HT1080 (cell line): ENCODE data around the gene TRUB2. TPM values are rescaled to one million over a fixed set of nuclear protein-coding genes. Genes with fewer than 3 reads are reported as not detected.
A peak's percentile ranks its signal among the peaks of the same experiment; 100 is the strongest.

ENCODE experiments used
- DNase-seq: peaks from one replicate; pipeline ENCODE4 v3.0.0-alpha.2; 2015; ENCODE audit warnings: low read depth
- total RNA-seq: library from RNA; depleted of rRNA; stranded (reverse); fragments of >200 nt; shearing (Covaris generic); gene quantifications from 2 replicates; pipeline ENCODE4 v1.2.3, GENCODE V29; 2014

TRUB2 gene
- total RNA-seq, 1 experiment from 2014 or later = 88.7 TPM

GRCh38 chr9:128304136-128304970, 17.9 kb downstream of the TRUB2 start:
- DNase-seq = no peak

- DNase-seq = no peak
Measured at GRCh38 chr9:128298535-128299482, 23.4 kb downstream of the TRUB2 start.

- no peak for DNase-seq
Measured at GRCh38 chr9:128297221-128297773, 24.9 kb downstream of the TRUB2 start.

- DNase-seq = no peak
Measured at GRCh38 chr9:128296340-128297220, 25.7 kb downstream of the TRUB2 start.

GRCh38 chr9:128294142-128294541, 28.1 kb downstream of the TRUB2 start:
- DNase-seq = no peak

GRCh38 chr9:128293091-128293490, 29.2 kb downstream of the TRUB2 start:
- no peak for DNase-seq

- no peak for DNase-seq
Measured at GRCh38 chr9:128292009-128292408, 30.2 kb downstream of the TRUB2 start.

GRCh38 chr9:128288273-128289004, 33.8 kb downstream of the TRUB2 start:
- DNase-seq = no peak

- DNase-seq = no peak
Measured at GRCh38 chr9:128286440-128286839, 35.8 kb downstream of the TRUB2 start.

GRCh38 chr9:128285033-128285784, 37.0 kb downstream of the TRUB2 start:
- DNase-seq = no peak

GRCh38 chr9:128282500-128282899, 39.7 kb downstream of the TRUB2 start:
- DNase-seq = peak; percentile 97

GRCh38 chr9:128280084-128280622, 42.1 kb downstream of the TRUB2 start:
- DNase-seq = no peak

GRCh38 chr9:128279088-128280073, 42.9 kb downstream of the TRUB2 start:
- peak; percentile 66 for DNase-seq

GRCh38 chr9:128276574-128277270, 45.5 kb downstream of the TRUB2 start:
- peak; percentile 45 for DNase-seq

GRCh38 chr9:128276008-128276573, 46.2 kb downstream of the TRUB2 start, which contains the start of gene SWI5:
TSS of gene SWI5 (plus strand) at chr9:128276276.
- peak; percentile 97 for DNase-seq

GRCh38 chr9:128275198-128276007, 46.8 kb downstream of the TRUB2 start, which contains the start of gene GOLGA2:
TSS of gene GOLGA2 (minus strand) at chr9:128276007. CDS start at chr9:128275976, 31 bp downstream.
- no peak for DNase-seq
